Measurements from ENCODE around the gene TMEM98. TPM values are rescaled to one million over a fixed set of nuclear protein-coding genes. Genes with fewer than 3 reads are reported as not detected.

TMEM98 gene
- total and polyA plus RNA-seq, 9 donors, result 112 to 399 (median 157) TPM

DNA sequence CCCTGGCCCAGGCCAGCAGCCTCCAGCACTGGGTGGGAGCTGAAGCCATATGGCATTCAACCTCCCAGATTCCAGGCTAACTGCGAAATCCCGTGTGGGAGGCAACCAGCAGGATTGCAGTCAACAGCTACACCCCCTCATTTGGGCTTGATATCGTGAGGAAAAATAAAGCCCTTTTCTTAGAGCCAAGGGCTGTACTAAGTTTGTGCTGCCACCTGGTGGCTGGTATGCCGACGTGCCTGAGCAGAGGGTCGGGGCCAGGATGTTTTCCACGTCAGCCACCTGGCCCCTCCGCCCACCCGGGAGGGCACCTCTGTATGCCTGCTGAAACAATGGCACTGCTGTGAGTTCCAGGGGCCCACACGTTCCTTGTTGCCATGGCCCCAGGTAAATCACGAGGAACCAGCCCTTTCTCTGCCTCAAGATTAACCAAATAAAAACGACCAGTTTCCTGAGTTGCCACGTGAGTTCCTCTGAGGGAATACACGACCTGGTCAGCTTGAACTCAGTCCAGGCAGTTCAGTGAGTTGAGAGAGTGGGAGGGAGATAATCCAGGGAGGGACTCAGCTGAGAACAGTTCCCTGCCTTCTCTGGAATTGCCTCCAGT, 9.0 kb downstream of the TMEM98 start:
- H3K36me3 ChIP-seq, result no peaks in the 10 kb centered on the region
- peak; percentile 89 to 93 (median 90) for DNase-seq
- peak overlapping the region; percentile 76 to 78 for H3K27ac ChIP-seq
- WGBS, 3 donors, result 2 to 6% (median 5%) methylated on average over 13 to 14 of the region's 14 CpGs
- intact Hi-C loops (cut with DNase I), result loop anchor here in 1 of 4 donors (10.0 kb wide), 1 partner anchor 452 kb away; the partner anchor contains the start of gene CDK5R1
- H3K4me3 ChIP-seq, result no peak overlapping the region
- TF ChIP-seq CTCF (IDR thresholded peaks at IDR 0.05), result peak; percentile 85 to 99 (median 97)
- no peak for TF ChIP-seq EP300 (IDR thresholded peaks at IDR 0.05)
- no peak for TF ChIP-seq POLR2A (IDR thresholded peaks at IDR 0.05)
- H3K4me1 ChIP-seq (ENCODE audit: insufficient read depth), result peaks cover 11% of the 10 kb centered on the region
- no peaks in the 10 kb centered on the region for H3K27me3 ChIP-seq
- H3K9me3 ChIP-seq, result no peaks in the 10 kb centered on the region

DNA sequence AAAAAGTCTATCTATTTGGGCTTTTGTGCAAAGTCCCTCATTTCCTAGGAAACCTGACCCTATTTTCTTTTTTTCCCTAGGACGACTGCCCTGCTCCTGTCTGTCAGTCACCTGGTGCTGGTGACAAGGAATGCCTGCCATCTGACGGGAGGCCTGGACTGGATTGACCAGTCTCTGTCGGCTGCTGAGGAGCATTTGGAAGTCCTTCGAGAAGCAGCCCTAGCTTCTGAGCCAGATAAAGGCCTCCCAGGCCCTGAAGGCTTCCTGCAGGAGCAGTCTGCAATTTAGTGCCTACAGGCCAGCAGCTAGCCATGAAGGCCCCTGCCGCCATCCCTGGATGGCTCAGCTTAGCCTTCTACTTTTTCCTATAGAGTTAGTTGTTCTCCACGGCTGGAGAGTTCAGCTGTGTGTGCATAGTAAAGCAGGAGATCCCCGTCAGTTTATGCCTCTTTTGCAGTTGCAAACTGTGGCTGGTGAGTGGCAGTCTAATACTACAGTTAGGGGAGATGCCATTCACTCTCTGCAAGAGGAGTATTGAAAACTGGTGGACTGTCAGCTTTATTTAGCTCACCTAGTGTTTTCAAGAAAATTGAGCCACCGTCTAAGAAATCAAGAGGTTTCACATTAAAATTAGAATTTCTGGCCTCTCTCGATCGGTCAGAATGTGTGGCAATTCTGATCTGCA, 12.9 kb downstream of the TMEM98 start:
- intact Hi-C loops (cut with DNase I), result no loop called here
- no peak for DNase-seq

DNA sequence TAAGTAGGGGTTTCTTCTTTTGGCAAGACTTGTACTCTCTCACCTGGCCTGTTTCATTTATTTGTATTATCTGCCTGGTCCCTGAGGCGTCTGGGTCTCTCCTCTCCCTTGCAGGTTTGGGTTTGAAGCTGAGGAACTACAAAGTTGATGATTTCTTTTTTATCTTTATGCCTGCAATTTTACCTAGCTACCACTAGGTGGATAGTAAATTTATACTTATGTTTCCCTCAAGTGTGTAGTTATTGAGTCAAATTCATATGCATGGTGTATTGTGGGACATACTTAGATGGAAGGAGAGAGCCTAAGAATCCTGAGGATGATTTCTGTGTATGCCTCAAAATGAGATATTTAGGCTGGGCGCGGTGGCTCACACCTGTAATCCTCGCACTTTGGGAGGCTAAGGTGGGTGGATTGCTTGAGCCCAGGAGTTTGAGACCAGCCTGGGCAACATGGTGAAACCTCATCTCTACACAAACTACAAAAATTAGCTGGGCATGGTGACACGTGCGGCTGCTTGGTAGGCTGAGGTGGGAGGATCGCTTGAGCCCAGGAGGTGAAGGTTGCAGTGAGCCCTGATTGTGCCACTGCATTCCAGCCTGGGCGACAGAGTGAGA, 13.6 kb downstream of the TMEM98 start:
- intact Hi-C loops (cut with DNase I), result no loop called here
- H3K4me3 ChIP-seq, result no peak overlapping the region
- 86 to 94% (median 91%) methylated on average over 8 of the region's 8 CpGs for WGBS, 3 donors

More for the DNA sequence above, 12.9 kb downstream of the TMEM98 start:
- 93 to 96% (median 95%) methylated on average over 10 of the region's 10 CpGs for WGBS, 3 donors
- Histone ChIP-seq H3K27ac (no peak overlapping the region), H3K36me3 (no peaks in the 10 kb centered on the region), H3K9me3 (no peaks in the 10 kb centered on the region), H3K4me1 (ENCODE audit: insufficient read depth) (peaks cover 20% of the 10 kb centered on the region), H3K4me3 (no peak overlapping the region), H3K27me3 (no peaks in the 10 kb centered on the region)
- TF ChIP-seq POLR2A (IDR thresholded peaks at IDR 0.05), result no peak

DNA sequence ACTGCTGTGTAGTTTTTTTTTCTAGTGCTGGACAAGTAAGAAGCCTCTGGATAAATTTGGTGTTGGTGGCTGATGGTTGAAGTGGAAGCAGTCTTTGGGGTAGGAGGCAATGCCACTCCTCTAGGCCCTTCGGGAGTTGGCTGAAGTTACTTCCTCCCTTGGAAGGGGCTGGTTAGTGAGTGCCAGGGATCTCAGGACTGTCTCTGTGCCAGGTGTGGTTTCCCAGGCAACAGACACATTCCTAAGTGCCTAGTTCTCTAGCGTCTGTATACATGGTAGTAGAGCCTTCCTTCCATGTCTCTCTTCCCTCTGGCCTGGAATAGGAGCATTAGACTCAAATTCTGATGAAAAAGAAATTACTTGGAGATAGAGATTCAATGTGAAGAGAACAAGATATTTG, 15.3 kb downstream of the TMEM98 start:
- DNase-seq, result no peak
- peaks cover 10% of the 10 kb centered on the region for H3K4me1 ChIP-seq (ENCODE audit: insufficient read depth)
- TF ChIP-seq CTCF (IDR thresholded peaks at IDR 0.05) (no peak), EP300 (IDR thresholded peaks at IDR 0.05) (no peak), POLR2A (IDR thresholded peaks at IDR 0.05) (no peak)
- WGBS, 3 donors, result 25 to 52% (median 34%) methylated on average over 2 of the region's 2 CpGs
- H3K9me3 ChIP-seq, result no peaks in the 10 kb centered on the region
- no peaks in the 10 kb centered on the region for H3K36me3 ChIP-seq
- intact Hi-C loops (cut with DNase I), result no loop called here
- no peaks in the 10 kb centered on the region for H3K27me3 ChIP-seq
- no peak overlapping the region for H3K4me3 ChIP-seq
- H3K27ac ChIP-seq, result no peak overlapping the region

More for the DNA sequence above, 13.6 kb downstream of the TMEM98 start:
- H3K36me3 ChIP-seq, result no peaks in the 10 kb centered on the region
- no peaks in the 10 kb centered on the region for H3K27me3 ChIP-seq
- no peaks in the 10 kb centered on the region for H3K9me3 ChIP-seq
- TF ChIP-seq EP300 (IDR thresholded peaks at IDR 0.05), result no peak
- no peak for TF ChIP-seq CTCF (IDR thresholded peaks at IDR 0.05)
- no peak for TF ChIP-seq POLR2A (IDR thresholded peaks at IDR 0.05)
- no peak overlapping the region for H3K27ac ChIP-seq
- peaks cover 13% of the 10 kb centered on the region for H3K4me1 ChIP-seq (ENCODE audit: insufficient read depth)
- DNase-seq, result no peak

Data from ovary (tissue), 9 donors.